Cardiac fibroblast (primary cell): ENCODE results near the gene RARRES1.

Source experiments
- DNase-seq, 2 donors: peaks; one replicate each; pipeline versions ENCODE4 v3.0.0 to v3.0.0-alpha.2; 2010; ENCODE audit warnings: low read depth in 2 of 2
- H3K4me3 ChIP-seq, 2 donors: replicated peaks in 1 of 2; 1 replicate in 1 of 2; 2 replicates in 1 of 2; pipeline ENCODE4 v1.5.1; 2011; ENCODE audit warnings: low read depth in 2 of 2, low read length in 2 of 2, mild to moderate bottlenecking in 2 of 2, moderate library complexity in 1 of 2
- CTCF ChIP-seq: IDR thresholded peaks from one replicate; pipeline ENCODE4 v1.5.1; 2011; ENCODE audit warnings: low read depth, mild to moderate bottlenecking, low read length, inconsistent platforms

The RARRES1 gene

GRCh38 chr3:158731938-158732855 lies at the start of gene RARRES1:
RARRES1 (minus strand) TSS chr3:158732457; CDS start chr3:158732415, 42 bp downstream.
- no peak for TF ChIP-seq CTCF
- H3K4me3 ChIP-seq = peak within 1 kb of the TSS; percentile 55 to 64
- DNase-seq = peak; percentile 41 to 67

GRCh38 chr3:158781849-158782248 lies 49.6 kb upstream of the RARRES1 start:
- TF ChIP-seq CTCF = no peak
- no peak overlapping the region for H3K4me3 ChIP-seq
- no peak for DNase-seq

- no peak overlapping the region for H3K4me3 ChIP-seq
- no peak for DNase-seq
- no peak for TF ChIP-seq CTCF
Observed at GRCh38 chr3:158781191-158781590, 48.9 kb upstream of the RARRES1 start.

- no peak for TF ChIP-seq CTCF
- peak in 1 of 2 donors; percentile 74 for DNase-seq
- no peak overlapping the region for H3K4me3 ChIP-seq
Observed at GRCh38 chr3:158780766-158781165, 48.5 kb upstream of the RARRES1 start.

- peak in 1 of 2 donors; percentile 60 for DNase-seq
- TF ChIP-seq CTCF = no peak
- no peak overlapping the region for H3K4me3 ChIP-seq
Observed at GRCh38 chr3:158777161-158777873, 45.1 kb upstream of the RARRES1 start.

- DNase-seq = no peak
- no peak for TF ChIP-seq CTCF
- no peak overlapping the region for H3K4me3 ChIP-seq
Observed at GRCh38 chr3:158776531-158776930, 44.3 kb upstream of the RARRES1 start.
